HepG2 (cell line): ENCODE measurements around the gene SCAF4. TPM values are rescaled to one million over a fixed set of nuclear protein-coding genes. Genes with fewer than 3 reads are reported as not detected.

ENCODE experiments used
- ATAC-seq: fragments of 200-7000 bp; cut with Tn5 transposase; 3 replicates; pipeline ENCODE4 v1.9.1; 2020; ENCODE audit warnings: mild to moderate bottlenecking, moderate library complexity
- BruUV-seq: library from RNA; stranded (reverse); fragments of 400-500 nt; replicated peaks from 2 replicates; lab custom pipeline; 2021; lab: Mats Ljungman, UMichigan
- CTCF ChIA-PET: fragments of 300-600 bp; formaldehyde crosslinking; extraction: SDS; loops from one replicate; lab custom pipeline; 2021; ENCODE audit warnings: low total read pairs, inconsistent platforms, low intra/inter-chr PET ratio; lab: Yijun Ruan, JAX
- POLR2A ChIA-PET: fragments of 350-600 bp; sonication (Branson Sonifier 250); formaldehyde crosslinking; loops from one replicate; lab custom pipeline; 2020; ENCODE audit warnings: antibody characterized with exemption, inconsistent platforms; lab: Yijun Ruan, JAX
- DNase-seq: peaks from one replicate; pipeline ENCODE4 v3.0.0-alpha.2; 2015; ENCODE audit warnings: low spot score
- FAIRE-seq: peaks from 3 replicates; lab custom pipeline; 2011; peaks lifted over from hg19 to GRCh38; lab: Jason Lieb, UNC
- H2AFZ ChIP-seq: one replicate; pipeline ENCODE4 v1.6.1; 2011; ENCODE audit warnings: low read length, inconsistent platforms
- H3K27ac ChIP-seq: fragments of 300-600 bp; 3 replicates; pipeline ENCODE4 v1.8.0; 2011; ENCODE audit warnings: mixed run types, mild to moderate bottlenecking, mixed read lengths, low read length, inconsistent platforms; ENCODE audit not compliant: insufficient read depth; ENCODE audit errors: extremely low read length
- H3K27me3 ChIP-seq, 2 experiments: fragments of 200-600 bp in 1 of 2; 2 replicates in 1 of 2; 3 replicates in 1 of 2; pipeline versions ENCODE4 v1.6.0 to v1.8.0; 2011; ENCODE audit warnings: low read length in 2 of 2, mild to moderate bottlenecking in 2 of 2, moderate library complexity in 2 of 2, inconsistent platforms in 1 of 2; ENCODE audit not compliant: insufficient read depth in 2 of 2, control insufficient read depth in 1 of 2
- H3K36me3 ChIP-seq, 2 experiments: fragments of 200-600 bp in 1 of 2; replicated peaks in 1 of 2; 2 replicates in 1 of 2; 3 replicates in 1 of 2; pipeline versions ENCODE4 v1.5.1 to v1.8.0; 2011; ENCODE audit warnings: low read length in 2 of 2, inconsistent platforms in 1 of 2; ENCODE audit not compliant: insufficient read depth in 2 of 2, control insufficient read depth in 1 of 2
- H3K4me1 ChIP-seq: 2 replicates; pipeline ENCODE4 v1.5.1; 2012; ENCODE audit warnings: low read length, inconsistent platforms; ENCODE audit not compliant: insufficient read depth
- H3K4me2 ChIP-seq: 2 replicates; pipeline ENCODE4 v1.6.0; 2011; ENCODE audit warnings: low read depth, low read length, inconsistent platforms
- H3K4me3 ChIP-seq, 3 experiments: fragments of 200-600 bp in 1 of 3; sonication (generic), shearing (Covaris generic) in 1 of 3; replicated peaks in 1 of 3; 2 replicates each; pipeline ENCODE4 v1.5.1; 2011 to 2016; ENCODE audit warnings: low read length in 3 of 3, inconsistent platforms in 2 of 3, low read depth in 2 of 3, mild to moderate bottlenecking in 2 of 3, control low read depth in 1 of 3, mixed read lengths in 1 of 3; ENCODE audit not compliant: insufficient read depth in 1 of 3
- H3K79me2 ChIP-seq: one replicate; pipeline ENCODE4 v1.6.1; 2011; ENCODE audit warnings: low read length, inconsistent platforms; ENCODE audit not compliant: insufficient read depth
- H3K9ac ChIP-seq: 2 replicates; pipeline ENCODE4 v1.6.0; 2011; ENCODE audit warnings: mild to moderate bottlenecking, low read depth, low read length, inconsistent platforms; ENCODE audit not compliant: insufficient read depth
- H3K9me3 ChIP-seq: 2 replicates; pipeline ENCODE4 v1.5.1; 2012; ENCODE audit warnings: mild to moderate bottlenecking, low read length
- H4K20me1 ChIP-seq: 2 replicates; pipeline ENCODE4 v1.6.0; 2011; ENCODE audit warnings: inconsistent platforms, mild to moderate bottlenecking, low read length, moderate library complexity; ENCODE audit not compliant: insufficient read depth
- CEBPB ChIP-seq: IDR thresholded peaks from 2 replicates; pipeline ENCODE4 v1.6.1; 2011; ENCODE audit warnings: low read depth, low read length, improper control_type of control experiment, borderline replicate concordance
- KDM5A ChIP-seq: fragments of 200-600 bp; sonication (generic); IDR thresholded peaks from 2 replicates; pipeline ENCODE4 v1.7.0; 2018; ENCODE audit warnings: antibody characterized with exemption, mild to moderate bottlenecking, low read length, borderline replicate concordance
- POLR2A ChIP-seq, 2 experiments: IDR thresholded peaks; 2 replicates each; pipeline ENCODE4 v1.6.1; 2011; ENCODE audit warnings: low read depth in 2 of 2, low read length in 2 of 2, mild to moderate bottlenecking in 1 of 2, moderate library complexity in 1 of 2; ENCODE audit not compliant: insufficient read depth in 1 of 2
- PPARG ChIP-seq: conservative IDR thresholded peaks from 2 replicates; pipeline ENCODE4 v1.6.1; 2016; ENCODE audit warnings: missing biosample characterization, missing genetic modification reagents
- RBFOX2 ChIP-seq: fragments of 200-400 bp; formaldehyde crosslinking; IDR thresholded peaks from 2 replicates; pipeline ENCODE4 v1.6.1; 2017; ENCODE audit warnings: low read depth, mild to moderate bottlenecking, low read length
- SAP130 ChIP-seq: IDR thresholded peaks from 2 replicates; pipeline ENCODE4 v1.6.1; 2016; ENCODE audit warnings: low read depth
- SOX6 ChIP-seq, 2 experiments: fragments of 450-650 bp in 1 of 2; sonication (generic) in 1 of 2; formaldehyde crosslinking in 1 of 2; IDR thresholded peaks; 2 replicates each; pipeline versions ENCODE4 v1.4.0 to v1.6.1; 2017 to 2020; ENCODE audit warnings: antibody characterized with exemption in 1 of 2, mild to moderate bottlenecking in 1 of 2, missing genetic modification reagents in 1 of 2
- ZNF891 ChIP-seq: sonication (generic); formaldehyde crosslinking; IDR thresholded peaks from 2 replicates; pipeline ENCODE4 v1.5.0; 2020; ENCODE audit warnings: mild to moderate bottlenecking, missing genetic modification reagents
- WGBS: methylation state at CpG from one replicate; pipeline ENCODE4 v1.1.6; 2017; ENCODE audit warnings: low lambda C conversion rate; 5-methylcytosine and 5-hydroxymethylcytosine counted together
- in situ Hi-C: cut with HindIII; loops from 2 replicates; pipeline ENCODE4 v1.10.0; 2017; ENCODE audit warnings: low pct_unique_long_range_greater_than_20kb; ENCODE audit not compliant: extremely low pct_ligation_motif_present
- intact Hi-C: fragments of 100-400 bp; cut with micrococcal nuclease; formaldehyde crosslinking; loops from one replicate; pipeline ENCODE4 v1.10.0; 2022; ENCODE audit not compliant: unreplicated experiment
- polyA plus RNA-seq, 8 experiments: library from polyadenylated mRNA; depleted of rRNA in 3 of 8; stranded (reverse) in 7 of 8; unstranded in 1 of 8; fragments of >200 nt; fragmentation: Illumina TruSeq in 4 of 8; extraction: Trizol in 4 of 8; gene quantifications; 2 replicates each; pipeline versions ENCODE4 v1.2.1 to v1.2.3, GENCODE V29; 2011 to 2016; ENCODE audit warnings: low read depth in 4 of 8, missing spikeins in 1 of 8, mixed read lengths in 1 of 8; ENCODE audit not compliant: insufficient read depth in 1 of 8
- total RNA-seq, 5 experiments: library from RNA; depleted of rRNA; stranded (reverse); fragments of >200 nt; fragmentation: Illumina TruSeq; extraction: Trizol; gene quantifications; 2 replicates each; pipeline ENCODE4 v1.2.3, GENCODE V29; 2016; ENCODE audit warnings: low read depth in 1 of 5
- TF ChIP-seq, protein P1 (sequence below): IDR thresholded peaks from 2 replicates; pipeline ENCODE4 v1.6.1; 2016; ENCODE audit warnings: missing compliant biosample characterization, missing genetic modification reagents, borderline replicate concordance
- TF ChIP-seq, protein P2 (sequence below): IDR thresholded peaks from 2 replicates; pipeline ENCODE4 v1.6.1; 2016; ENCODE audit warnings: mild to moderate bottlenecking
- TF ChIP-seq, protein P3 (sequence below): sonication (generic); formaldehyde crosslinking; conservative IDR thresholded peaks from 2 replicates; pipeline ENCODE4 v1.4.0; 2020; ENCODE audit warnings: missing genetic modification reagents
- TF ChIP-seq, protein P4 (sequence below): sonication (generic); formaldehyde crosslinking; IDR thresholded peaks from 2 replicates; pipeline ENCODE4 v1.8.0; 2022; ENCODE audit warnings: low read depth, missing genetic modification reagents
- TF ChIP-seq, protein P5 (sequence below): sonication (generic); formaldehyde crosslinking; IDR thresholded peaks from 2 replicates; pipeline ENCODE4 v1.5.0; 2020; ENCODE audit warnings: missing genetic modification reagents

The SCAF4 gene
- total and polyA plus RNA-seq, 2 of the 13 experiments (the other 11 are each of a cell fraction or from before 2014, with no cell fraction given), result 9.1 to 11.5 TPM

DNA sequence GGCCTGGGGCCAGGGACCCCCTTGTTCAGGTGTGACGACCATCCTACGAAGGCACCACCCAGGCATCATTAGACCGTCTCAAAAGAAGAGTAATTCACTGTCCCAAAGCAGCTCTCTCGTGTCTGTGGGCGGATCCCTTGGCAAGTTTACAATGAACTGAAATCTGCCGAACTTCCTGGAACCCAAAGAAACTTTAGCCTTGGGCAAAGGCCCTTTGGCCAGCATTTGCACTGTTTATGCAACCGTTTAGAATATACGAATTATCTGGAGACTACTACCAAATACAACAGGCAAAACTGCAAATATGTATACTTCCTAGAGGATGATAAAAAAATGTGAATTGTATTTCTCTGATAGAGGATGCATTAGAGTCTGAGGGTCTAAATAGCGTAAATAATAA lies 73.9 kb downstream of the SCAF4 start:
- POLR2A ChIA-PET, result no interaction called here
- TF ChIP-seq SAP130 (peak; percentile 63), SOX6 (IDR thresholded peaks at IDR 0.05) (no peak), SOX6 (CRISPR knock-in tag; IDR thresholded peaks at IDR 0.05) (0 out of 2 replicates have a peak, but pooled peaks have one; percentile 39), POLR2A (IDR thresholded peaks at IDR 0.05; ENCODE audit: insufficient read depth in 1 of 2, low read depth in 2 of 2, low read length in 2 of 2) (no peak), CEBPB (peak; percentile 22; the same call in 1 of the 2 replicates), RBFOX2 (no peak), KDM5A (no peak), PPARG (CRISPR knock-in tag) (peak; percentile 51; the same call in 1 of the 2 replicates), ZNF891 (CRISPR knock-in tag) (no peak)
- TF ChIP-seq, protein P1, sequence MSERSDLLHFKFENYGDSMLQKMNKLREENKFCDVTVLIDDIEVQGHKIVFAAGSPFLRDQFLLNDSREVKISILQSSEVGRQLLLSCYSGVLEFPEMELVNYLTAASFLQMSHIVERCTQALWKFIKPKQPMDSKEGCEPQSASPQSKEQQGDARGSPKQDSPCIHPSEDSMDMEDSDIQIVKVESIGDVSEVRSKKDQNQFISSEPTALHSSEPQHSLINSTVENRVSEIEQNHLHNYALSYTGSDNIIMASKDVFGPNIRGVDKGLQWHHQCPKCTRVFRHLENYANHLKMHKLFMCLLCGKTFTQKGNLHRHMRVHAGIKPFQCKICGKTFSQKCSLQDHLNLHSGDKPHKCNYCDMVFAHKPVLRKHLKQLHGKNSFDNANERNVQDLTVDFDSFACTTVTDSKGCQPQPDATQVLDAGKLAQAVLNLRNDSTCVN, result no peak
- TF ChIP-seq, protein P2, sequence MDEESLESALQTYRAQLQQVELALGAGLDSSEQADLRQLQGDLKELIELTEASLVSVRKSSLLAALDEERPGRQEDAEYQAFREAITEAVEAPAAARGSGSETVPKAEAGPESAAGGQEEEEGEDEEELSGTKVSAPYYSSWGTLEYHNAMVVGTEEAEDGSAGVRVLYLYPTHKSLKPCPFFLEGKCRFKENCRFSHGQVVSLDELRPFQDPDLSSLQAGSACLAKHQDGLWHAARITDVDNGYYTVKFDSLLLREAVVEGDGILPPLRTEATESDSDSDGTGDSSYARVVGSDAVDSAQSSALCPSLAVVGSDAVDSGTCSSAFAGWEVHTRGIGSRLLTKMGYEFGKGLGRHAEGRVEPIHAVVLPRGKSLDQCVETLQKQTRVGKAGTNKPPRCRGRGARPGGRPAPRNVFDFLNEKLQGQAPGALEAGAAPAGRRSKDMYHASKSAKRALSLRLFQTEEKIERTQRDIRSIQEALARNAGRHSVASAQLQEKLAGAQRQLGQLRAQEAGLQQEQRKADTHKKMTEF, result no peak
- TF ChIP-seq, protein P3, sequence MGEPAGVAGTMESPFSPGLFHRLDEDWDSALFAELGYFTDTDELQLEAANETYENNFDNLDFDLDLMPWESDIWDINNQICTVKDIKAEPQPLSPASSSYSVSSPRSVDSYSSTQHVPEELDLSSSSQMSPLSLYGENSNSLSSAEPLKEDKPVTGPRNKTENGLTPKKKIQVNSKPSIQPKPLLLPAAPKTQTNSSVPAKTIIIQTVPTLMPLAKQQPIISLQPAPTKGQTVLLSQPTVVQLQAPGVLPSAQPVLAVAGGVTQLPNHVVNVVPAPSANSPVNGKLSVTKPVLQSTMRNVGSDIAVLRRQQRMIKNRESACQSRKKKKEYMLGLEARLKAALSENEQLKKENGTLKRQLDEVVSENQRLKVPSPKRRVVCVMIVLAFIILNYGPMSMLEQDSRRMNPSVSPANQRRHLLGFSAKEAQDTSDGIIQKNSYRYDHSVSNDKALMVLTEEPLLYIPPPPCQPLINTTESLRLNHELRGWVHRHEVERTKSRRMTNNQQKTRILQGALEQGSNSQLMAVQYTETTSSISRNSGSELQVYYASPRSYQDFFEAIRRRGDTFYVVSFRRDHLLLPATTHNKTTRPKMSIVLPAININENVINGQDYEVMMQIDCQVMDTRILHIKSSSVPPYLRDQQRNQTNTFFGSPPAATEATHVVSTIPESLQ (CRISPR knock-in tag), result no peak
- TF ChIP-seq, protein P4, sequence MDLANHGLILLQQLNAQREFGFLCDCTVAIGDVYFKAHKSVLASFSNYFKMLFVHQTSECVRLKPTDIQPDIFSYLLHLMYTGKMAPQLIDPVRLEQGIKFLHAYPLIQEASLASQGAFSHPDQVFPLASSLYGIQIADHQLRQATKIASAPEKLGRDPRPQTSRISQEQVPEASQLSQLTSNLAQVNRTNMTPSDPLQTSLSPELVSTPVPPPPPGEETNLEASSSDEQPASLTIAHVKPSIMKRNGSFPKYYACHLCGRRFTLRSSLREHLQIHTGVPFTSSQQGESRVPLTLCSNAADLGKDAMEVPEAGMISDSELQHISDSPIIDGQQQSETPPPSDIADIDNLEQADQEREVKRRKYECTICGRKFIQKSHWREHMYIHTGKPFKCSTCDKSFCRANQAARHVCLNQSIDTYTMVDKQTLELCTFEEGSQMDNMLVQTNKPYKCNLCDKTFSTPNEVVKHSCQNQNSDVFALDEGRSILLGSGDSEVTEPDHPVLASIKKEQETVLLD (CRISPR knock-in tag), result no peak
- TF ChIP-seq, protein P5, sequence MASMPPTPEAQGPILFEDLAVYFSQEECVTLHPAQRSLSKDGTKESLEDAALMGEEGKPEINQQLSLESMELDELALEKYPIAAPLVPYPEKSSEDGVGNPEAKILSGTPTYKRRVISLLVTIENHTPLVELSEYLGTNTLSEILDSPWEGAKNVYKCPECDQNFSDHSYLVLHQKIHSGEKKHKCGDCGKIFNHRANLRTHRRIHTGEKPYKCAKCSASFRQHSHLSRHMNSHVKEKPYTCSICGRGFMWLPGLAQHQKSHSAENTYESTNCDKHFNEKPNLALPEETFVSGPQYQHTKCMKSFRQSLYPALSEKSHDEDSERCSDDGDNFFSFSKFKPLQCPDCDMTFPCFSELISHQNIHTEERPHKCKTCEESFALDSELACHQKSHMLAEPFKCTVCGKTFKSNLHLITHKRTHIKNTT (CRISPR knock-in tag), result no peak

More for the DNA sequence above, 73.9 kb downstream of the SCAF4 start:
- CTCF ChIA-PET, result no interaction called here
- no peaks in the 10 kb centered on the region for H3K9me3 ChIP-seq
- FAIRE-seq (peak; percentile 79), DNase-seq (peak; percentile 62), ATAC-seq (peak; percentile 21)
- H2AFZ ChIP-seq, result no peak overlapping the region
- H3K4me2 ChIP-seq, result peak overlapping the region; percentile 81
- peak overlapping the region; percentile 85; the same call in 1 of the 2 replicates for H3K9ac ChIP-seq
- peaks cover 45% of the 10 kb centered on the region for H3K4me1 ChIP-seq
- BruUV-seq, result no TSS peak
- peaks cover 0 to 8% of the 10 kb centered on the region in 2 experiments; a peak in 1 of 5 replicates for H3K36me3 ChIP-seq
- WGBS, result 30% methylated on average over 7 of the region's 9 CpGs
- H3K27me3 ChIP-seq, result no peaks in the 10 kb centered on the region
- H4K20me1 ChIP-seq, result peaks cover 22% of the 10 kb centered on the region
- in situ Hi-C loops, result no loop called here
- H3K27ac ChIP-seq, result peak overlapping the region; percentile 83
- H3K79me2 ChIP-seq, result peaks cover 31% of the 10 kb centered on the region
- peak overlapping the region in 2 of 3 experiments; percentile 16 to 91; a peak in 1 of 6 replicates for H3K4me3 ChIP-seq
- intact Hi-C loops, result no loop called here
